ENCODE results near the gene TBX4. TPM values are rescaled to one million over a fixed set of nuclear protein-coding genes. Genes with fewer than 3 reads are reported as not detected.

TBX4 gene
- total and polyA plus RNA-seq, 2 of the 13 experiments (the other 11 are each of a cell fraction or from before 2014, with no cell fraction given): 0.11 to 1.1 TPM

DNA sequence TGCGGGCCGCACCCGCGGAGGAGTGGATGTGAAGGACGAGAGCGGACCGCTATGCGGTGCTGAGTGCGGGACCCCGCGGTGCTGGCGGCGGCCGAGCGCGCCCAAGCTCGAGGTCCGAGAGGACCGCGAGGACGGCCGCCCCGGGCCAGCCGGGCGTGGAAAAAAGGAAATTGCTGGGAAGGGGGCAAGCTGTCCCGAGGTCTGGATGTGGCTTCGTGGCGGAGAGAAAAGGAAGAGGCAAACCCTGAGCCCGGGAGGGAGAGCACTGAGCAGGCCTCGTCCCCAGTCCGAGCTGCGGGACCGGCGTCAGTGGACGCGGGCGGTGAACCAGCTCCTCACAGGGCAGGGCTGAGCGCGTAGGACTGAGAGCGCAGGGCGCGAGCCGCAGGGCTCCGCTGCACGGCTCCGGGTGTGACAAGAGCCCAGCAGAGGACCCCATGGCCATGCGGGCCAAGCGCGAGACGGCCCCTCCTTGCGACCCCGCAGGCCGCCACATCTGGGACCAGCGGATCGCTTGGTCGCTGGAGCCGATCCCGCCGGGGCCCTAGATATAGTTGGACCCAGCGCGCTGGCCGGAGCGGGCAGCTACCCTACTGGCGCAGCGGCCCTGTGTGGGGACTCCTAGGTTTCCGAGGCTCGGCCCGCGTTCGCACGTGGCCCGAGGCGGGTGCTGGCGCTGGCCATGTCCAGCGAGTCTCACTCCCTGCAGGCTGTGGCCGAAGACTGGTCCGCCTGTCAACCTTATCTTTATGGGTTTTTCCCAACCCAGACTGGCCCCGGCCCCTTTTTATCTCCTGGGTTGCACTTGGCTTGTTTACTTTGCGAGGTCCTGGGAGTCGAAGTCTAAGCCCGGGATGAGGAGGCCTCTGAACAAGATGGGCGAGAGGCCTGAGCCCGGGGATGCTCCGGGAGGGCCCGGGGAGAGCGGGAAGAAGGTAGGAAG, 2.4 kb downstream of the TBX4 start (continued):
- TF ChIP-seq, protein P1, sequence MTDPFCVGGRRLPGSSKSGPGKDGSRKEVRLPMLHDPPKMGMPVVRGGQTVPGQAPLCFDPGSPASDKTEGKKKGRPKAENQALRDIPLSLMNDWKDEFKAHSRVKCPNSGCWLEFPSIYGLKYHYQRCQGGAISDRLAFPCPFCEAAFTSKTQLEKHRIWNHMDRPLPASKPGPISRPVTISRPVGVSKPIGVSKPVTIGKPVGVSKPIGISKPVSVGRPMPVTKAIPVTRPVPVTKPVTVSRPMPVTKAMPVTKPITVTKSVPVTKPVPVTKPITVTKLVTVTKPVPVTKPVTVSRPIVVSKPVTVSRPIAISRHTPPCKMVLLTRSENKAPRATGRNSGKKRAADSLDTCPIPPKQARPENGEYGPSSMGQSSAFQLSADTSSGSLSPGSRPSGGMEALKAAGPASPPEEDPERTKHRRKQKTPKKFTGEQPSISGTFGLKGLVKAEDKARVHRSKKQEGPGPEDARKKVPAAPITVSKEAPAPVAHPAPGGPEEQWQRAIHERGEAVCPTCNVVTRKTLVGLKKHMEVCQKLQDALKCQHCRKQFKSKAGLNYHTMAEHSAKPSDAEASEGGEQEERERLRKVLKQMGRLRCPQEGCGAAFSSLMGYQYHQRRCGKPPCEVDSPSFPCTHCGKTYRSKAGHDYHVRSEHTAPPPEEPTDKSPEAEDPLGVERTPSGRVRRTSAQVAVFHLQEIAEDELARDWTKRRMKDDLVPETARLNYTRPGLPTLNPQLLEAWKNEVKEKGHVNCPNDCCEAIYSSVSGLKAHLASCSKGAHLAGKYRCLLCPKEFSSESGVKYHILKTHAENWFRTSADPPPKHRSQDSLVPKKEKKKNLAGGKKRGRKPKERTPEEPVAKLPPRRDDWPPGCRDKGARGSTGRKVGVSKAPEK (CRISPR knock-in tag; IDR thresholded peaks at IDR 0.05; ENCODE audit: borderline replicate concordance): no peak
- TF ChIP-seq ZMYM2 (CRISPR knock-in tag; IDR thresholded peaks at IDR 0.05): 0 out of 2 replicates have a peak, but pooled peaks have one; percentile 38
- no peak for TF ChIP-seq IRF2 (CRISPR knock-in tag; IDR thresholded peaks at IDR 0.05)
- TF ChIP-seq, protein P2, sequence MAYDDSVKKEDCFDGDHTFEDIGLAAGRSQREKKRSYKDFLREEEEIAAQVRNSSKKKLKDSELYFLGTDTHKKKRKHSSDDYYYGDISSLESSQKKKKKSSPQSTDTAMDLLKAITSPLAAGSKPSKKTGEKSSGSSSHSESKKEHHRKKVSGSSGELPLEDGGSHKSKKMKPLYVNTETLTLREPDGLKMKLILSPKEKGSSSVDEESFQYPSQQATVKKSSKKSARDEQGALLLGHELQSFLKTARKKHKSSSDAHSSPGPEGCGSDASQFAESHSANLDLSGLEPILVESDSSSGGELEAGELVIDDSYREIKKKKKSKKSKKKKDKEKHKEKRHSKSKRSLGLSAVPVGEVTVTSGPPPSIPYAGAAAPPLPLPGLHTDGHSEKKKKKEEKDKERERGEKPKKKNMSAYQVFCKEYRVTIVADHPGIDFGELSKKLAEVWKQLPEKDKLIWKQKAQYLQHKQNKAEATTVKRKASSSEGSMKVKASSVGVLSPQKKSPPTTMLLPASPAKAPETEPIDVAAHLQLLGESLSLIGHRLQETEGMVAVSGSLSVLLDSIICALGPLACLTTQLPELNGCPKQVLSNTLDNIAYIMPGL (CRISPR knock-in tag; IDR thresholded peaks at IDR 0.05; ENCODE audit: borderline replicate concordance in 1 of 2, low read depth in 1 of 2): peak; percentile 42 to 57; a peak in 3 of 4 replicates
- TF ChIP-seq ZNF432 (CRISPR knock-in tag; IDR thresholded peaks at IDR 0.05; ENCODE audit: borderline replicate concordance): no peak
- TF ChIP-seq, protein P3, sequence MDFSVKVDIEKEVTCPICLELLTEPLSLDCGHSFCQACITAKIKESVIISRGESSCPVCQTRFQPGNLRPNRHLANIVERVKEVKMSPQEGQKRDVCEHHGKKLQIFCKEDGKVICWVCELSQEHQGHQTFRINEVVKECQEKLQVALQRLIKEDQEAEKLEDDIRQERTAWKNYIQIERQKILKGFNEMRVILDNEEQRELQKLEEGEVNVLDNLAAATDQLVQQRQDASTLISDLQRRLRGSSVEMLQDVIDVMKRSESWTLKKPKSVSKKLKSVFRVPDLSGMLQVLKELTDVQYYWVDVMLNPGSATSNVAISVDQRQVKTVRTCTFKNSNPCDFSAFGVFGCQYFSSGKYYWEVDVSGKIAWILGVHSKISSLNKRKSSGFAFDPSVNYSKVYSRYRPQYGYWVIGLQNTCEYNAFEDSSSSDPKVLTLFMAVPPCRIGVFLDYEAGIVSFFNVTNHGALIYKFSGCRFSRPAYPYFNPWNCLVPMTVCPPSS (IDR thresholded peaks at IDR 0.05): no peak
- TF ChIP-seq, protein P4, sequence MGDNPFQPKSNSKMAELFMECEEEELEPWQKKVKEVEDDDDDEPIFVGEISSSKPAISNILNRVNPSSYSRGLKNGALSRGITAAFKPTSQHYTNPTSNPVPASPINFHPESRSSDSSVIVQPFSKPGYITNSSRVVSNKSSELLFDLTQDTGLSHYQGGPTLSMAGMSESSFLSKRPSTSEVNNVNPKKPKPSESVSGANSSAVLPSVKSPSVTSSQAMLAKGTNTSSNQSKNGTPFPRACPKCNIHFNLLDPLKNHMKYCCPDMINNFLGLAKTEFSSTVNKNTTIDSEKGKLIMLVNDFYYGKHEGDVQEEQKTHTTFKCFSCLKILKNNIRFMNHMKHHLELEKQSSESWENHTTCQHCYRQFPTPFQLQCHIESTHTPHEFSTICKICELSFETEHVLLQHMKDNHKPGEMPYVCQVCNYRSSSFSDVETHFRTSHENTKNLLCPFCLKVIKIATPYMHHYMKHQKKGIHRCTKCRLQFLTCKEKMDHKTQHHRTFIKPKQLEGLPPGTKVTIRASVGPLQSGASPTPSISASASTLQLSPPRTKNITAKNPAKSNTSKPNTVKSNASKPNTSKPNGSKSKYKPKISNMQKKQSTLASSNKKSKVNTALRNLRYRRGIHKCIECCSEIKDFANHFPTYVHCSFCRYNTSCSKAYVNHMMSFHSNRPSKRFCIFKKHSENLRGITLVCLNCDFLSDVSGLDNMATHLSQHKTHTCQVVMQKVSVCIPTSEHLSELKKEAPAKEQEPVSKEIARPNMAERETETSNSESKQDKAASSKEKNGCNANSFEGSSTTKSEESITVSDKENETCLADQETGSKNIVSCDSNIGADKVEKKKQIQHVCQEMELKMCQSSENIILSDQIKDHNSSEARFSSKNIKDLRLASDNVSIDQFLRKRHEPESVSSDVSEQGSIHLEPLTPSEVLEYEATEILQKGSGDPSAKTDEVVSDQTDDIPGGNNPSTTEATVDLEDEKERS (CRISPR knock-in tag; IDR thresholded peaks at IDR 0.05): 0 out of 2 replicates have a peak, but pooled peaks have one; percentile 53
- TF ChIP-seq ZBTB8A (CRISPR knock-in tag; IDR thresholded peaks at IDR 0.05; ENCODE audit: borderline replicate concordance, low read depth): no peak
- 0 out of 2 replicates have a peak, but pooled peaks have one; percentile 41 for TF ChIP-seq ZFAT (CRISPR knock-in tag; conservative IDR thresholded peaks at IDR 0.05)
- TF ChIP-seq, protein P5, sequence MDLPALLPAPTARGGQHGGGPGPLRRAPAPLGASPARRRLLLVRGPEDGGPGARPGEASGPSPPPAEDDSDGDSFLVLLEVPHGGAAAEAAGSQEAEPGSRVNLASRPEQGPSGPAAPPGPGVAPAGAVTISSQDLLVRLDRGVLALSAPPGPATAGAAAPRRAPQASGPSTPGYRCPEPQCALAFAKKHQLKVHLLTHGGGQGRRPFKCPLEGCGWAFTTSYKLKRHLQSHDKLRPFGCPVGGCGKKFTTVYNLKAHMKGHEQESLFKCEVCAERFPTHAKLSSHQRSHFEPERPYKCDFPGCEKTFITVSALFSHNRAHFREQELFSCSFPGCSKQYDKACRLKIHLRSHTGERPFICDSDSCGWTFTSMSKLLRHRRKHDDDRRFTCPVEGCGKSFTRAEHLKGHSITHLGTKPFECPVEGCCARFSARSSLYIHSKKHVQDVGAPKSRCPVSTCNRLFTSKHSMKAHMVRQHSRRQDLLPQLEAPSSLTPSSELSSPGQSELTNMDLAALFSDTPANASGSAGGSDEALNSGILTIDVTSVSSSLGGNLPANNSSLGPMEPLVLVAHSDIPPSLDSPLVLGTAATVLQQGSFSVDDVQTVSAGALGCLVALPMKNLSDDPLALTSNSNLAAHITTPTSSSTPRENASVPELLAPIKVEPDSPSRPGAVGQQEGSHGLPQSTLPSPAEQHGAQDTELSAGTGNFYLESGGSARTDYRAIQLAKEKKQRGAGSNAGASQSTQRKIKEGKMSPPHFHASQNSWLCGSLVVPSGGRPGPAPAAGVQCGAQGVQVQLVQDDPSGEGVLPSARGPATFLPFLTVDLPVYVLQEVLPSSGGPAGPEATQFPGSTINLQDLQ (CRISPR knock-in tag; IDR thresholded peaks at IDR 0.05): no peak
- TF ChIP-seq, protein P6, sequence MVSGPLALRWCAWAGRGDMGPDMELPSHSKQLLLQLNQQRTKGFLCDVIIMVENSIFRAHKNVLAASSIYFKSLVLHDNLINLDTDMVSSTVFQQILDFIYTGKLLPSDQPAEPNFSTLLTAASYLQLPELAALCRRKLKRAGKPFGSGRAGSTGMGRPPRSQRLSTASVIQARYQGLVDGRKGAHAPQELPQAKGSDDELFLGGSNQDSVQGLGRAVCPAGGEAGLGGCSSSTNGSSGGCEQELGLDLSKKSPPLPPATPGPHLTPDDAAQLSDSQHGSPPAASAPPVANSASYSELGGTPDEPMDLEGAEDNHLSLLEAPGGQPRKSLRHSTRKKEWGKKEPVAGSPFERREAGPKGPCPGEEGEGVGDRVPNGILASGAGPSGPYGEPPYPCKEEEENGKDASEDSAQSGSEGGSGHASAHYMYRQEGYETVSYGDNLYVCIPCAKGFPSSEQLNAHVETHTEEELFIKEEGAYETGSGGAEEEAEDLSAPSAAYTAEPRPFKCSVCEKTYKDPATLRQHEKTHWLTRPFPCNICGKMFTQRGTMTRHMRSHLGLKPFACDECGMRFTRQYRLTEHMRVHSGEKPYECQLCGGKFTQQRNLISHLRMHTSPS (CRISPR knock-in tag; IDR thresholded peaks at IDR 0.05; ENCODE audit: low read depth): no peak
- TF ChIP-seq ZNF326 (CRISPR knock-in tag; IDR thresholded peaks at IDR 0.05; ENCODE audit: borderline replicate concordance): no peak

All from HepG2 (cell line).